Choroid plexus epithelial cell (primary cell): Measurements from ENCODE around the gene CA6.
"Not testable (repeated sequence)": the region's sequence is repeated elsewhere in the genome, so short reads cannot be mapped to it uniquely, and the experiment has no call there.

Source experiments
- DNase-seq: peaks from one replicate; pipeline ENCODE4 v3.0.0-alpha.2; 2010; ENCODE audit warnings: low read depth
- H3K4me3 ChIP-seq: 2 replicates; pipeline ENCODE4 v1.5.1; 2011; ENCODE audit warnings: low read depth, mild to moderate bottlenecking, control low read depth, low read length, moderate library complexity
- TF ChIP-seq, protein P1 (sequence below): conservative IDR thresholded peaks from 2 replicates; pipeline ENCODE4 v1.5.1; 2011; ENCODE audit warnings: low read depth, mild to moderate bottlenecking, control low read depth, inconsistent platforms, low read length, moderate library complexity

CA6 gene

DNA sequence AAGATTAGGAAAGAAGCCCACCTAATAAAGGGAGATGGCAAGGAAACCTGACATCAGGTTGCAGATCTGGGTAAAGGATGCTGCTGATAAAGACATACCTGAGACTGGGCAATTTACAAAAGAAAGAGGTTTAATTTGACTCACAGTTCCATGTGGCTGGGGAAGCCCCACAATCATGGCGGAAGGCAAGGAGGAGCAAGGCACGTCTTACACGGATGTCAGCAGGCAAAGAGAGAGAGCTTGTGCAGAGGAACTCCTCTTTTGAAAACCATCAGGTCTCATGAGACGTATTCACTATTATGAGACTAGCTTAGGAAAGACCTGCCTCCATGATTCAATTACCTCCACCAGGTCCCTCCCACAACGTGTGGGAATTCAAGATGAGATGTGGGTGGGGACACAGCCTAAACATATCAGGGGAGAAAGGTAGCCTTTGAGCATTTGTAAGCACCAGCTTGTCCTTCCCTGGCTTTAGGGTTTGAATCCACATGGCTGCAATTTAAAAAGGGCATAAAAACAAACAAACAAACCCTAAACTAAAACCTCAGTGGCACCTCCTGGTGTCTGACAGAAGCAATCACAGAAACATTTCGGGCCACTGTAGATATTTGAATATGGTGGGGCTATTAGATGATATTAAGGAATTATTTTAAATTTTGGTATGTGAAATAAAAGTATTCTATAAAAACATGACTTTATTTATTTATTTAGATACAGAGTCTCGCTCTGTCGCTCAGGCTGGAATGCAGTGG lies 47.4 kb downstream of the CA6 start:
- peak; percentile 21 for DNase-seq
- TF ChIP-seq, protein P1, sequence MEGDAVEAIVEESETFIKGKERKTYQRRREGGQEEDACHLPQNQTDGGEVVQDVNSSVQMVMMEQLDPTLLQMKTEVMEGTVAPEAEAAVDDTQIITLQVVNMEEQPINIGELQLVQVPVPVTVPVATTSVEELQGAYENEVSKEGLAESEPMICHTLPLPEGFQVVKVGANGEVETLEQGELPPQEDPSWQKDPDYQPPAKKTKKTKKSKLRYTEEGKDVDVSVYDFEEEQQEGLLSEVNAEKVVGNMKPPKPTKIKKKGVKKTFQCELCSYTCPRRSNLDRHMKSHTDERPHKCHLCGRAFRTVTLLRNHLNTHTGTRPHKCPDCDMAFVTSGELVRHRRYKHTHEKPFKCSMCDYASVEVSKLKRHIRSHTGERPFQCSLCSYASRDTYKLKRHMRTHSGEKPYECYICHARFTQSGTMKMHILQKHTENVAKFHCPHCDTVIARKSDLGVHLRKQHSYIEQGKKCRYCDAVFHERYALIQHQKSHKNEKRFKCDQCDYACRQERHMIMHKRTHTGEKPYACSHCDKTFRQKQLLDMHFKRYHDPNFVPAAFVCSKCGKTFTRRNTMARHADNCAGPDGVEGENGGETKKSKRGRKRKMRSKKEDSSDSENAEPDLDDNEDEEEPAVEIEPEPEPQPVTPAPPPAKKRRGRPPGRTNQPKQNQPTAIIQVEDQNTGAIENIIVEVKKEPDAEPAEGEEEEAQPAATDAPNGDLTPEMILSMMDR: peak; percentile 42
- no peak overlapping the region for H3K4me3 ChIP-seq

DNA sequence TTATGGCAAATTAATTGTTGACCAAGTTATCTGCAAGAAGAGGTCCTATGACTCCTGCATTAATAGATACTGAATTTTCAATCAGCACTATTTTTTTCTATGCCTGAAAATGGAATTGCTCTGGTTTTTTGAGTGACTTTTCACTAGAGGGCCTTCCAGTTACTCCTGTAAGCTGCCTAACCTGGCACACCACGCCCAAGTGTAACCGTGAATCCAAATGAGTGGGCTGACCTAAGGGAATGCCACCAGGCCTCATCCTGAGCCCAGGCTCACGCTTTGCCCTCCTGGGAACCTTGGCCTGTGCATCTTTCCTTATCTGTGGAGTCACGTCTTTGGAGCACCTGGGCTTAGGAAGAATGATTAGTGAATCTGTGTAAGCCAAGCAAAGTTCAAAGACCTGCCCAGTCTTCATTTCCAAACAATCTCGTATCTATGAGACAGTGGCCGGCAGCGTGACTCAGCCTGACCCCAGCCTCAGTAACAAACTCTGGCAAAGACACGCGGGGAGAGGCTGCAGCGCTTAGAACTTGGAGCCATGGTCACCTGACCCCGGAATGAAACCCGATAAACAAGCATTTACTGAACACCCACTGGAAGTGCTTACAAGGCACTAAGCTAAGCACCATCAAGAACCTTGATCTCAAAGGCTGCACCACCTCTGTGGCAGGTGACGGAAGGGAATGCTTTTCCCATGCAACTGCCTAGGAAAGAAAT lies 48.5 kb downstream of the CA6 start:
- not testable (repeated sequence) for DNase-seq, H3K4me3 ChIP-seq

DNA sequence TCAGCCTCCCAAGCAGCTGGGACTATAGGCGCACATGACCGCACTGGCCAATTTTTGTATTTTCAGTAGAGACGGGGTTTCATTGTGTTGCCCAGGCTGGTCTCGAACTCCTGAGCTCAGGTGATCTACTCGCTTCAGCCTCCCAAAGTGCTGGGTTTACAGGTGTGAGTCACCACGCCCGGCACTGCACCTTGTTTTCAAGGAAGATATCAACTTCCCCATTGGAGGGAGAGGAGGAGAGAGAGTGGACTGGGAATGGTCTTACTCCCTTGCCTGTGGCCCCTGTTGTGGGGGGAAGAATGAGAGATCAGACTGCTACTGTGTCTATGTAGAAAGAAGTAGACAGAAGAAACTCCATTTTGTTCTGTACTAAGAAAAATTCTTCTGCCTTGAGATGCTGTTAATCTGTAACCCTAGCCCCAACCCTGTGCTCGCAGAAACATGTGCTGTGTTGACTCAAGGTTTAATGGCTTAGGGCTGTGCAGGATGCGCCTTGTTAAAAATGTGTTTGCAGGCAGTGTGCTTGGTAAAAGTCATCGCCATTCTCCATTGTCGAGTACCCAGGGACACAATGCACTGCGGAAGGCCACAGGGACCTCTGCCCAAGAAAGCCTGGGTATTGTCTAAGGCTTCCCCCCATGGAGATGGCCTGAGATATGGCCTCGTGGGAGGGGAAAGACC lies 56.0 kb downstream of the CA6 start:
- not testable (repeated sequence) for DNase-seq, H3K4me3 ChIP-seq

DNA sequence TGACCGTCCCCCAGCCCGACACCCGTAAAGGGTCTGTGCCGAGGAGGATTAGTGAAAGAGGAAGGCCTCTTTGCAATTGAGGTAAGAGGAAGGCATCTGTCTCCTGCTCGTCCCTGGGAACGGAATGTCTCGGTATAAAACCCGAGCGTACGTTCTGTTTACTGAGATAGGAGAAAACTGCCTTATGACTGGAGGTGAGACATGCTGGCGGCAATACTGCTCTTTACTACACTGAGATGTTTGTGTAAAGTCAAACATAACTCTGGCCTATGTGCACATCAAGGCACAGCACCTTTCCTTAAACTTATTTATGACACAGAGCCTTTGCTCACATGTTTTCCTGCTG lies 56.5 kb downstream of the CA6 start:
- not testable (repeated sequence) for H3K4me3 ChIP-seq, DNase-seq

DNA sequence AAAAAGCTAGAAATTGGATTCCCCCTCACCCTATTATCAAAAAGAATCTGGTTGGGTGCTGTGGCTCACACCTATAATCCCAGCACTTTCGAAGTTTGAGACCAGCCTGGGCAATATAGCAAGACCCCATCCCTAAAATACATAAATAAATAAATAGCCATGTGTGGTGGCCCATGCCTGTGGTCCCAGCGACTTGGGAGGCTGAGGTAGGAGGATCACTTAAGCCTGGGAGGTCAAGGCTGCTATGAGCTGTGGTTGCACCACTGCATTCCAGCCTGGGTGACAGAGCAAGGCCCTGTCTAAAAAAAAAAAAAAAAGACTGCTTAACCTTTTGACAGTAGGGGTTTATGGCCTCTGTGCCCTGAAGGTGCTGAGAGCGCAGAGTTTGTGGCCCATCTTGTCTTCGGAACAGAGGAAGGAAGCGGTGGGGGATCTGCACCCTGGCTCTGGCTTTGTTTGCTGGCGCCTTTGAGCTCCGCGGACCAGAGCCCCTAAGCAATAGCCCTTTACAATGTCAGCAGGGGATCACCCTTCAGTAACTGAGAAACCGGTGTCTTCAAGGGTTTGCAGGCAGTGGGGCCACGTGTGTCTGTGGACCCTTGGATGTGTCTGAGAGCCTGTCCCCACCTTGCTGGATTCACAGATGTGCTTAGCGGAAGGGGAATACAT lies 58.5 kb downstream of the CA6 start:
- TF ChIP-seq, protein P1: no peak
- DNase-seq: no peak
- no peak overlapping the region for H3K4me3 ChIP-seq

DNA sequence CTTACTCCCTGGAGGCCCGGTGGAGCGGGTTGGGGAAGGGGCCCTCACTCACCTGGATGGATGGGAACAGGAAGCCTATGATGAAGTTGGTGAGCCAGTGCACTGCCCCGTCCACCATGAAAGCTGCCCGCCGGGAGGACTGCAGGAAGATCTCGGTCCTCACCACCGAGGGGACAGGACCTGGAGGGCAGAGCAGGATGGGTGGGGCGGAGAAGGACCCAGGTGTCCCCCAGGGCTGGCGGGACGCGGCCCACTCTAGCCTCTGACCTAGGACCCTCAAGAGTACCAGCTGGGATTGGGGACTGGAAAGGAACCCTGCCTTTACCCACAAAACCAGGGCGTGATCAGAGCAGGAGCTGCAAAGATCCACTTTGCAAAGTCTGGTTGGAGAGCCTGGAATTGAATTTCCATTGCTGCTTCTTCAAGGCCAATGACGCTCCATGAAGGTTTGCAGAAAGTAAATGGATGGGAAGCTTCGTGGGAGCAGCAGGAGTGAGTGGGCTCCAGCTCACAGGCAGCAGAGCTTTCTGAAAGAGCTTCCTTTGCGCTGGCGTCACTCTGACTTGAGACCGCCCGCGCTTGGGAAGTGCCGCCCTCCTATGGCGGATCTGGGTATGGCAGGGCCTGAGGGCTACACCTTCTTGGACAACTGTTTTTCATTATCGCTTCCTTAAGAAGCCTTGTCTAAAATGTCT lies 59.2 kb downstream of the CA6 start:
- TF ChIP-seq, protein P1: peak; percentile 98
- no peak overlapping the region for H3K4me3 ChIP-seq
- peak; percentile 91 for DNase-seq

DNA sequence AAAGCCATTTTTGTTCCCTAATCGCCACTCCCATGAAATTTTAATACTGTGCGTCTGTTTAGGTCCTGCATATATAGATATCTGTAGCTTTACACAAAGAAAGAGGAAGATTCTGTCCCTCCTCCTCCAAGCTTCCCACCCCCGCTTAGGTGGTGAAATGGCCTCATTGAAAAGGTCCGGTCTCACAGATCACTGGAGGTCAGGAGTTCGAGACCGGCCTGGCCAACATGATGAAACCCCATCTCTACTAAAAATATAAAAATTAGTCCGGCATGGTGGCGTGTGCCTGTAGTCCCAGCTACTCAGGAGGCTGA lies 59.7 kb downstream of the CA6 start:
- no peak for DNase-seq
- TF ChIP-seq, protein P1: no peak
- no peak overlapping the region for H3K4me3 ChIP-seq

DNA sequence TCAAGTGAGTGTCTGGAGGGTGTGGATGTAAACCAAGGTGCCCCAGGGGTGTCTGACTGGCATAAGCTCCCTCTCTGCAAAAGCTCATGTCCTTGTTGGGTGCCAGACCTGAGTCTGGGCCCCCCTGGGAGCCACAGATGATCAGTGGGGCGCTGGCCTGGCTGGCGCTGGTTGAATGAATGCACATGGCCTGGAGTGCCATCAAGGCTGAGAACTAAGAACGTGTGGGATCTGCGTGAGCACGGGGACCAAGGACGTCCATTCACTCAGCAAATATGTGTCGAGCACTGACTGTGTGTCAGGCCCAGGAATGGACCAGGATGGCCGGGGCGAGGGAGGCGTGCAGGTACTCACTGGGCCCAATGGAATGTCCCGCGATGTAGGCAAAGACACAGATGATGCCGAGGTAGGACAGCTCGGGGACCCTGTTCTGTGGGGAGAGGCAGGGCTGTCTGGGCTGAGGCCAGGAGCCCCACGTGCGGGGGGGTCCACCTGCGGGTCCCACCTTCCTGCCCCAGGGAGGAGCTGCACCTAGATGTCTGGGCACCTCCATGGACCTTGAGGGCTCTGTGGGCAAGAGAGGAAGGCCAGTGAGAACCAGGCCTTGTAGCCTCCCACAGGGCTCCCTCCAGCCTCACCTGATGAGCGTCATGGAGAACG lies 61.4 kb downstream of the CA6 start:
- H3K4me3 ChIP-seq: no peak overlapping the region
- DNase-seq: no peak
- TF ChIP-seq, protein P1: no peak
